ENCODE data around the gene GGTLC2.
"Not testable (repeated sequence)": the region's sequence is repeated elsewhere in the genome, so short reads cannot be mapped to it uniquely, and the experiment has no call there.

GRCh38 chr22:22653677-22654381, 9.4 kb downstream of the GGTLC2 start:
- TF ChIP-seq EZH2phosphoT487 (IDR thresholded peaks at IDR 0.05; ENCODE audit: insufficient read depth, low read depth); EZH2 (IDR thresholded peaks at IDR 0.05; ENCODE audit: insufficient read depth, poor library complexity, severe bottlenecking): not testable (repeated sequence)
